HEK293 (cell line): Measurements from ENCODE around the gene ESPL1.

Experiments used
- SALL2 ChIP-seq: fragments of 450-650 bp; formaldehyde crosslinking; IDR thresholded peaks from 2 replicates; pipeline ENCODE4 v1.5.0; 2017; ENCODE audit warnings: missing biosample characterization, mild to moderate bottlenecking, missing genetic modification characterization, borderline replicate concordance
- TCF7L2 ChIP-seq: IDR thresholded peaks from 2 replicates; pipeline ENCODE4 v1.6.1; 2011; ENCODE audit warnings: low read depth, mild to moderate bottlenecking, inconsistent platforms, low read length, moderate library complexity, borderline replicate concordance
- ZBTB21 ChIP-seq: fragments of 450-650 bp; formaldehyde crosslinking; IDR thresholded peaks from 2 replicates; pipeline ENCODE4 v1.5.1; 2017; ENCODE audit warnings: missing biosample characterization, missing genetic modification characterization
- ZBTB7A ChIP-seq: fragments of 450-650 bp; formaldehyde crosslinking; IDR thresholded peaks from 2 replicates; pipeline ENCODE4 v1.5.1; 2016; ENCODE audit warnings: low read depth, missing biosample characterization, missing genetic modification characterization
- ZBTB8A ChIP-seq: fragments of 450-650 bp; formaldehyde crosslinking; IDR thresholded peaks from 2 replicates; pipeline ENCODE4 v1.5.1; 2016; ENCODE audit warnings: missing biosample characterization, missing genetic modification characterization
- ZFP3 ChIP-seq: fragments of 450-650 bp; formaldehyde crosslinking; IDR thresholded peaks from 2 replicates; pipeline ENCODE4 v1.5.1; 2016; ENCODE audit warnings: low read depth, missing biosample characterization, missing genetic modification characterization
- ZNF274 ChIP-seq, 2 experiments: fragments of 200-500 bp in 1 of 2; fragments of 450-650 bp in 1 of 2; sonication (Bioruptor generic) in 1 of 2; formaldehyde crosslinking in 1 of 2; IDR thresholded peaks; 2 replicates each; pipeline versions ENCODE4 v1.5.1 to v1.6.1; 2014 to 2016; ENCODE audit warnings: borderline replicate concordance in 1 of 2, inconsistent platforms in 1 of 2, low read length in 1 of 2, missing biosample characterization in 1 of 2, missing genetic modification characterization in 1 of 2
- ZNF311 ChIP-seq: fragments of 450-650 bp; formaldehyde crosslinking; IDR thresholded peaks from 2 replicates; pipeline ENCODE4 v1.5.1; 2017; ENCODE audit warnings: missing biosample characterization, missing genetic modification characterization, borderline replicate concordance
- ZNF501 ChIP-seq: fragments of 450-650 bp; formaldehyde crosslinking; IDR thresholded peaks from 2 replicates; pipeline ENCODE4 v1.5.1; 2016; ENCODE audit warnings: missing biosample characterization, missing genetic modification characterization
- ZNF549 ChIP-seq: fragments of 450-650 bp; IDR thresholded peaks from 2 replicates; pipeline ENCODE4 v1.5.1; 2018; ENCODE audit warnings: missing biosample characterization, missing genetic modification characterization, mild to moderate bottlenecking, inconsistent platforms, moderate library complexity
- TF ChIP-seq, protein P1 (sequence below): fragments of 450-650 bp; formaldehyde crosslinking; IDR thresholded peaks from 2 replicates; pipeline ENCODE4 v1.5.1; 2016; ENCODE audit warnings: missing biosample characterization, missing genetic modification characterization
- TF ChIP-seq, protein P2 (sequence below): fragments of 450-650 bp; formaldehyde crosslinking; IDR thresholded peaks from 2 replicates; pipeline ENCODE4 v1.5.1; 2016; ENCODE audit warnings: missing biosample characterization, missing genetic modification characterization

DNA sequence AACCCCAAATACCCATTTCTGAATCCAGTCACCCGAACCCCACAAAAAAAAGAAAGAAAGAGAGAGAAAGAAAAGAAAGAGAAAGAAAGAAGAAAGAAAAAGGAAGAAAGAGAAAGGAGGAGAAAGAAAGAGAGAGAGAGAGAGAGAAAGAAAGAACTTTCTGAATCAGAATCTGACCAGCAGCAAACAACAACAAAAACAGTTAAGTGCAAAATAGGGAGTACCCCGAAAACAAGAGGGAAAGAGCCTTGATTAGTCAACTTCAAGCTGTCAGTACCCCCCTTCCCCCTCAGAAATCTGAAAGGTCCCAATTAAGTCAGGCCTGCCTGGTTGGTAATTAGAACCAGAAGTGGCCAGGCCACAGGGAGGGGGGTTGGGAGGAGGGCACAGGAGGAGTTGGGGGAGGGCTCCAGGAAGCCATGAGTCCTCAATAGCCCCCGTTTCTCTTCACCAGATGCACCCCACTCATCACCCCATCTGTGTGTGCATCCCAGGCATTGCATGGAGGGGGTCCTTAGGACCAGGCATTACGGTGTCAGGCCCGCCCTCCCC, 45.9 kb upstream of the ESPL1 start:
- TF ChIP-seq ZNF274 (IDR thresholded peaks at IDR 0.05; ENCODE audit: low read length) (no peak), ZNF274 (tag by site-specific recombination; IDR thresholded peaks at IDR 0.05; ENCODE audit: borderline replicate concordance) (no peak), ZFP3 (tag by site-specific recombination) (no peak), SALL2 (tag by site-specific recombination) (no peak), TCF7L2 (no peak), ZNF311 (tag by site-specific recombination) (no peak), ZNF549 (no peak), ZBTB21 (tag by site-specific recombination) (no peak), ZBTB8A (no peak), ZBTB7A (no peak), ZNF501 (no peak)
- TF ChIP-seq, protein P1, sequence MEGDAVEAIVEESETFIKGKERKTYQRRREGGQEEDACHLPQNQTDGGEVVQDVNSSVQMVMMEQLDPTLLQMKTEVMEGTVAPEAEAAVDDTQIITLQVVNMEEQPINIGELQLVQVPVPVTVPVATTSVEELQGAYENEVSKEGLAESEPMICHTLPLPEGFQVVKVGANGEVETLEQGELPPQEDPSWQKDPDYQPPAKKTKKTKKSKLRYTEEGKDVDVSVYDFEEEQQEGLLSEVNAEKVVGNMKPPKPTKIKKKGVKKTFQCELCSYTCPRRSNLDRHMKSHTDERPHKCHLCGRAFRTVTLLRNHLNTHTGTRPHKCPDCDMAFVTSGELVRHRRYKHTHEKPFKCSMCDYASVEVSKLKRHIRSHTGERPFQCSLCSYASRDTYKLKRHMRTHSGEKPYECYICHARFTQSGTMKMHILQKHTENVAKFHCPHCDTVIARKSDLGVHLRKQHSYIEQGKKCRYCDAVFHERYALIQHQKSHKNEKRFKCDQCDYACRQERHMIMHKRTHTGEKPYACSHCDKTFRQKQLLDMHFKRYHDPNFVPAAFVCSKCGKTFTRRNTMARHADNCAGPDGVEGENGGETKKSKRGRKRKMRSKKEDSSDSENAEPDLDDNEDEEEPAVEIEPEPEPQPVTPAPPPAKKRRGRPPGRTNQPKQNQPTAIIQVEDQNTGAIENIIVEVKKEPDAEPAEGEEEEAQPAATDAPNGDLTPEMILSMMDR (tag by site-specific recombination): no peak
- TF ChIP-seq, protein P2, sequence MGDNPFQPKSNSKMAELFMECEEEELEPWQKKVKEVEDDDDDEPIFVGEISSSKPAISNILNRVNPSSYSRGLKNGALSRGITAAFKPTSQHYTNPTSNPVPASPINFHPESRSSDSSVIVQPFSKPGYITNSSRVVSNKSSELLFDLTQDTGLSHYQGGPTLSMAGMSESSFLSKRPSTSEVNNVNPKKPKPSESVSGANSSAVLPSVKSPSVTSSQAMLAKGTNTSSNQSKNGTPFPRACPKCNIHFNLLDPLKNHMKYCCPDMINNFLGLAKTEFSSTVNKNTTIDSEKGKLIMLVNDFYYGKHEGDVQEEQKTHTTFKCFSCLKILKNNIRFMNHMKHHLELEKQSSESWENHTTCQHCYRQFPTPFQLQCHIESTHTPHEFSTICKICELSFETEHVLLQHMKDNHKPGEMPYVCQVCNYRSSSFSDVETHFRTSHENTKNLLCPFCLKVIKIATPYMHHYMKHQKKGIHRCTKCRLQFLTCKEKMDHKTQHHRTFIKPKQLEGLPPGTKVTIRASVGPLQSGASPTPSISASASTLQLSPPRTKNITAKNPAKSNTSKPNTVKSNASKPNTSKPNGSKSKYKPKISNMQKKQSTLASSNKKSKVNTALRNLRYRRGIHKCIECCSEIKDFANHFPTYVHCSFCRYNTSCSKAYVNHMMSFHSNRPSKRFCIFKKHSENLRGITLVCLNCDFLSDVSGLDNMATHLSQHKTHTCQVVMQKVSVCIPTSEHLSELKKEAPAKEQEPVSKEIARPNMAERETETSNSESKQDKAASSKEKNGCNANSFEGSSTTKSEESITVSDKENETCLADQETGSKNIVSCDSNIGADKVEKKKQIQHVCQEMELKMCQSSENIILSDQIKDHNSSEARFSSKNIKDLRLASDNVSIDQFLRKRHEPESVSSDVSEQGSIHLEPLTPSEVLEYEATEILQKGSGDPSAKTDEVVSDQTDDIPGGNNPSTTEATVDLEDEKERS (tag by site-specific recombination): no peak
